K562 (cell line): ENCODE measurements around the gene ZNF598. TPM values are rescaled to one million over a fixed set of nuclear protein-coding genes. Genes with fewer than 3 reads are reported as not detected.

Source experiments
- ATAC-seq: fragments of 200-7000 bp; cut with Tn5 transposase; 3 replicates; pipeline ENCODE4 v1.9.1; 2020; ENCODE audit warnings: moderate library complexity
- BruUV-seq: library from RNA; stranded (reverse); fragments of 400-500 nt; replicated peaks from 2 replicates; lab custom pipeline; 2021; lab: Mats Ljungman, UMichigan
- CTCF ChIA-PET: fragments of 300-600 bp; formaldehyde crosslinking; extraction: SDS; loops from one replicate; lab custom pipeline; 2021; ENCODE audit warnings: low intra/inter-chr PET ratio; lab: Yijun Ruan, JAX
- POLR2A ChIA-PET: fragments of 300-600, 350-650 bp; sonication (Branson Sonifier 250); formaldehyde crosslinking; extraction: SDS; loops from one replicate; lab custom pipeline; 2021; ENCODE audit warnings: antibody characterized with exemption, inconsistent platforms; lab: Yijun Ruan, JAX
- DNase-seq, 4 experiments: peaks; one replicate each; pipeline versions ENCODE4 v3.0.0 to v3.0.0-alpha.2; 2011 to 2018; ENCODE audit warnings: low spot score in 3 of 4, mixed read lengths in 3 of 4; ENCODE audit errors: extremely low read depth in 1 of 4
- FAIRE-seq: peaks from 2 replicates; lab custom pipeline; 2011; peaks lifted over from hg19 to GRCh38; lab: Jason Lieb, UNC
- H2AFZ ChIP-seq: 2 replicates; pipeline ENCODE4 v1.6.0; 2011; ENCODE audit warnings: low read depth, low read length, control low read depth, inconsistent platforms
- H3K27ac ChIP-seq: fragments of 200-600 bp; 3 replicates; pipeline ENCODE4 v1.8.0; 2011; ENCODE audit warnings: low read depth, mild to moderate bottlenecking, control low read depth, inconsistent platforms, low read length, moderate library complexity, mixed read lengths; ENCODE audit errors: extremely low read depth
- H3K27me3 ChIP-seq, 2 experiments: fragments of 300-600 bp in 1 of 2; 2 replicates in 1 of 2; 3 replicates in 1 of 2; pipeline versions ENCODE4 v1.6.0 to v1.8.0; 2011; ENCODE audit warnings: inconsistent platforms in 2 of 2, low read length in 2 of 2, mild to moderate bottlenecking in 1 of 2, mixed read lengths in 1 of 2, moderate library complexity in 1 of 2; ENCODE audit not compliant: control insufficient read depth in 2 of 2, insufficient read depth in 2 of 2
- H3K36me3 ChIP-seq: fragments of 300-600 bp; 3 replicates; pipeline ENCODE4 v1.8.0; 2011; ENCODE audit warnings: mild to moderate bottlenecking, low read length, inconsistent platforms; ENCODE audit not compliant: control insufficient read depth, insufficient read depth
- H3K4me1 ChIP-seq, 2 experiments: fragments of 200-600 bp in 1 of 2; replicated peaks in 1 of 2; 2 replicates in 1 of 2; 3 replicates in 1 of 2; pipeline versions ENCODE4 v1.5.1 to v1.8.0; 2011; ENCODE audit warnings: inconsistent platforms in 2 of 2, low read length in 2 of 2, mild to moderate bottlenecking in 1 of 2, mixed read lengths in 1 of 2, moderate library complexity in 1 of 2; ENCODE audit not compliant: control insufficient read depth in 2 of 2, insufficient read depth in 2 of 2
- H3K4me2 ChIP-seq: 2 replicates; pipeline ENCODE4 v1.6.1; 2011; ENCODE audit warnings: low read length, control low read depth, inconsistent platforms, mixed read lengths; ENCODE audit not compliant: insufficient read depth
- H3K4me3 ChIP-seq: fragments of 200-600 bp; sonication (generic), shearing (Covaris generic); 2 replicates; pipeline ENCODE4 v1.5.1; 2016; ENCODE audit warnings: control low read depth, inconsistent platforms
- H3K79me2 ChIP-seq: fragments of 200-600 bp; 3 replicates; pipeline ENCODE4 v1.8.0; 2011; ENCODE audit warnings: low read length, inconsistent platforms; ENCODE audit not compliant: control insufficient read depth, insufficient read depth
- H3K9ac ChIP-seq, 2 experiments: 2 replicates each; pipeline versions ENCODE4 v1.6.0 to v1.6.1; 2011; ENCODE audit warnings: low read depth in 2 of 2, low read length in 2 of 2, control low read depth in 1 of 2, inconsistent platforms in 1 of 2, mild to moderate bottlenecking in 1 of 2, mixed read lengths in 1 of 2; ENCODE audit not compliant: insufficient read depth in 1 of 2
- H3K9me1 ChIP-seq: one replicate; pipeline ENCODE4 v1.6.0; 2011; ENCODE audit warnings: inconsistent platforms, mild to moderate bottlenecking, low read length, moderate library complexity; ENCODE audit not compliant: control insufficient read depth, insufficient read depth
- H3K9me3 ChIP-seq: replicated peaks from 2 replicates; pipeline ENCODE4 v1.5.1; 2011; ENCODE audit warnings: low read depth, low read length, inconsistent platforms; ENCODE audit not compliant: control insufficient read depth, insufficient read depth
- H4K20me1 ChIP-seq: replicated peaks from 2 replicates; pipeline ENCODE4 v1.6.1; 2011; ENCODE audit warnings: low read length, inconsistent platforms, mixed read lengths; ENCODE audit not compliant: control insufficient read depth, insufficient read depth
- ATF2 ChIP-seq: sonication (generic); formaldehyde crosslinking; IDR thresholded peaks from 2 replicates; pipeline ENCODE4 v1.8.1; 2022; ENCODE audit warnings: missing genetic modification reagents
- CHCHD3 ChIP-seq: fragments of 250-450 bp; sonication (Bioruptor Pico); IDR thresholded peaks from 2 replicates; pipeline ENCODE4 v2.1.2; 2022; ENCODE audit warnings: mild to moderate bottlenecking
- EZH2 ChIP-seq: IDR thresholded peaks from 2 replicates; pipeline ENCODE4 v1.6.1; 2012; ENCODE audit warnings: low read depth, mild to moderate bottlenecking, inconsistent platforms, low read length, borderline replicate concordance
- FOSL1 ChIP-seq: fragments of 200-800 bp; sonication (Bioruptor generic); conservative IDR thresholded peaks from 2 replicates; pipeline ENCODE4 v1.6.1; 2016; ENCODE audit warnings: missing genetic modification characterization, missing compliant biosample characterization
- FOXP1 ChIP-seq: sonication (generic); formaldehyde crosslinking; IDR thresholded peaks from 2 replicates; pipeline ENCODE4 v1.8.0; 2022; ENCODE audit warnings: mild to moderate bottlenecking, missing genetic modification reagents
- GABPA ChIP-seq: fragments of 200-800 bp; sonication (Bioruptor generic); conservative IDR thresholded peaks from 2 replicates; pipeline ENCODE4 v1.6.1; 2016; ENCODE audit warnings: low read depth, missing genetic modification characterization, missing compliant biosample characterization
- HDAC1 ChIP-seq, 2 experiments: fragments of 450-650 bp; IDR thresholded peaks; 2 replicates each; pipeline ENCODE4 v1.6.1; 2016 to 2017; ENCODE audit warnings: inconsistent platforms in 1 of 2, mild to moderate bottlenecking in 1 of 2, moderate library complexity in 1 of 2
- ILK ChIP-seq: fragments of 450-650 bp; IDR thresholded peaks from 2 replicates; pipeline ENCODE4 v1.6.1; 2016; ENCODE audit warnings: missing genetic modification characterization, low read depth, mild to moderate bottlenecking, missing compliant biosample characterization, moderate library complexity, borderline replicate concordance
- KDM1A ChIP-seq, 2 experiments: fragments of 450-650 bp; IDR thresholded peaks; 2 replicates each; pipeline ENCODE4 v1.6.1; 2016; ENCODE audit warnings: mild to moderate bottlenecking in 2 of 2
- LARP7 ChIP-seq: fragments of 450-650 bp; IDR thresholded peaks from 2 replicates; pipeline ENCODE4 v1.6.1; 2016
- MCM3 ChIP-seq: fragments of 450-650 bp; IDR thresholded peaks from 2 replicates; pipeline ENCODE4 v1.6.1; 2016
- SRSF3 ChIP-seq: fragments of 200-400 bp; formaldehyde crosslinking; IDR thresholded peaks from 2 replicates; pipeline ENCODE4 v1.6.1; 2016; ENCODE audit warnings: mild to moderate bottlenecking, low read length, moderate library complexity; ENCODE audit not compliant: insufficient read depth
- TAF9B ChIP-seq: fragments of 450-650 bp; IDR thresholded peaks from 2 replicates; pipeline ENCODE4 v1.6.1; 2018; ENCODE audit warnings: mild to moderate bottlenecking; ENCODE audit not compliant: partially characterized antibody
- TARDBP ChIP-seq: fragments of 450-650 bp; IDR thresholded peaks from 2 replicates; pipeline ENCODE4 v1.6.1; 2016
- ZBTB49 ChIP-seq: sonication (generic); formaldehyde crosslinking; IDR thresholded peaks from 2 replicates; pipeline ENCODE4 v1.8.0; 2022; ENCODE audit warnings: missing genetic modification reagents, mild to moderate bottlenecking, borderline replicate concordance
- ZFPM2 ChIP-seq: fragments of 250-450 bp; sonication (Bioruptor Pico); IDR thresholded peaks from 2 replicates; pipeline ENCODE4 v1.5.1; 2022; ENCODE audit warnings: mild to moderate bottlenecking
- ZNF133 ChIP-seq: fragments of 250-450 bp; sonication (Bioruptor Pico); IDR thresholded peaks from 2 replicates; pipeline ENCODE4 v1.4.0; 2020; ENCODE audit warnings: mild to moderate bottlenecking
- ZNF324 ChIP-seq: fragments of 250-450 bp; sonication (Bioruptor Pico); IDR thresholded peaks from 2 replicates; pipeline ENCODE4 v1.4.0; 2020; ENCODE audit warnings: mild to moderate bottlenecking
- ZNF655 ChIP-seq: fragments of 250-450 bp; sonication (Bioruptor Pico); IDR thresholded peaks from 2 replicates; pipeline ENCODE4 v1.5.0; 2021
- ZNF699 ChIP-seq: fragments of 250-450 bp; sonication (Bioruptor Pico); IDR thresholded peaks from 2 replicates; pipeline ENCODE4 v1.8.0; 2021; ENCODE audit warnings: mild to moderate bottlenecking, moderate library complexity; ENCODE audit not compliant: insufficient replicate concordance
- ZNF764 ChIP-seq: fragments of 250-450 bp; sonication (Bioruptor Pico); IDR thresholded peaks from 2 replicates; pipeline ENCODE4 v1.4.0; 2020; ENCODE audit warnings: low read depth, mild to moderate bottlenecking, moderate library complexity
- ZNF778 ChIP-seq: fragments of 450-650 bp; formaldehyde crosslinking; IDR thresholded peaks from 2 replicates; pipeline ENCODE4 v1.4.0; 2020; ENCODE audit warnings: mild to moderate bottlenecking, moderate library complexity
- WGBS: fragments of 100-300 bp; shearing (Covaris generic); methylation state at CpG from one replicate; pipeline ENCODE4 v1.1.6; 2016; ENCODE audit warnings: low coverage, mixed read lengths; ENCODE audit not compliant: insufficient coverage; ENCODE audit errors: missing lambda C conversion rate; 5-methylcytosine and 5-hydroxymethylcytosine counted together
- in situ Hi-C: fragments of 300-500 bp; cut with MboI; formaldehyde crosslinking; loops from 4 replicates; pipeline ENCODE4 v1.15.0; 2018; ENCODE audit warnings: inconsistent platforms, mixed read lengths
- intact Hi-C: fragments of 100-400 bp; cut with micrococcal nuclease; formaldehyde crosslinking; loops from 2 replicates; pipeline ENCODE4 v1.14.2; 2022
- polyA plus RNA-seq, 8 experiments: library from polyadenylated mRNA; depleted of rRNA in 4 of 8; stranded (reverse) in 5 of 8; unstranded in 3 of 8; fragments of >200 nt; fragmentation: Nextera tagmentation in 2 of 8; fragmentation: Illumina TruSeq in 1 of 8; extraction: Ambion mirVana in 2 of 8; extraction: Trizol in 1 of 8; gene quantifications; 2 replicates each; pipeline versions ENCODE4 v1.2.1 to v1.2.3, GENCODE V29; 2011 to 2014; ENCODE audit warnings: inconsistent platforms in 1 of 8, missing spikeins in 1 of 8
- total RNA-seq, 7 experiments: library from RNA; depleted of rRNA in 6 of 7; stranded (reverse); fragments of >200 nt in 6 of 7; fragmentation: Illumina TruSeq in 2 of 7; extraction: Trizol in 2 of 7; gene quantifications; 2 replicates each; pipeline versions ENCODE4 v1.2.1 to v1.2.3, GENCODE V29; 2011 to 2021; ENCODE audit warnings: low replicate concordance in 1 of 7

Gene ZNF598
- total and polyA plus RNA-seq, 9 of the 15 experiments (the other 6 are each of a cell fraction or from before 2014, with no cell fraction given) = 0.11 to 115 (median 29.6) TPM

GRCh38 chr16:1990101-1990350, 19.6 kb downstream of the ZNF598 start:
- Histone ChIP-seq H3K36me3 (peaks cover 26% of the 10 kb centered on the region; the same call in 1 of the 3 replicates), H3K27ac (no peak overlapping the region), H3K4me3 (peak overlapping the region; percentile 38), H3K4me2 (peak overlapping the region; percentile 72; the same call in 1 of the 2 replicates), H3K9ac (peak overlapping the region in 1 of 2 experiments; percentile 87; a peak in 2 of 4 replicates), H3K27me3 (no peaks in the 10 kb centered on the region), H3K9me3 (no peaks in the 10 kb centered on the region), H4K20me1 (no peaks in the 10 kb centered on the region), H3K4me1 (peaks cover 34 to 74% of the 10 kb centered on the region in 2 experiments), H3K9me1 (no peaks in the 10 kb centered on the region), H3K79me2 (peaks cover 30% of the 10 kb centered on the region), H2AFZ (no peak overlapping the region)
- WGBS = no CpG with 5 or more reads among the region's 25 CpGs
- DNase-seq (peak in 1 of 4 experiments; percentile 70), ATAC-seq (no peak), FAIRE-seq (no peak)
- POLR2A ChIA-PET = no interaction called here
- CTCF ChIA-PET = no interaction called here
- in situ Hi-C loops = no loop called here
- no TSS peak for BruUV-seq
- intact Hi-C loops = no loop called here
- TF ChIP-seq ZNF655 (CRISPR knock-in tag) (no peak), ZNF764 (CRISPR knock-in tag) (no peak), SRSF3 (no peak), ZNF324 (no peak), ZNF699 (CRISPR knock-in tag) (no peak), CHCHD3 (CRISPR knock-in tag) (no peak), ZNF778 (CRISPR knock-in tag) (no peak), FOSL1 (tag) (0 out of 2 replicates have a peak, but pooled peaks have one; percentile 19), LARP7 (no peak), ILK (no peak), HDAC1 (IDR thresholded peaks at IDR 0.05) (no peak), ZNF133 (CRISPR knock-in tag) (no peak), ZFPM2 (CRISPR knock-in tag) (no peak), MCM3 (no peak), ZBTB49 (CRISPR knock-in tag) (no peak), EZH2 (no peak), TARDBP (no peak), TAF9B (no peak), FOXP1 (CRISPR knock-in tag) (no peak), ATF2 (CRISPR knock-in tag) (no peak), GABPA (tag) (no peak), KDM1A (IDR thresholded peaks at IDR 0.05) (no peak)
